Trophoblast cell (in vitro differentiated cells and primary cell): ENCODE measurements around the gene STX5.

Experiments used
- DNase-seq, 2 donors: peaks; one replicate each; pipeline ENCODE4 v3.0.0-alpha.2; 2016
- H2AFZ ChIP-seq: 2 replicates; pipeline ENCODE4 v1.6.1; 2013; ENCODE audit warnings: low read length, moderate library complexity, mild to moderate bottlenecking; ENCODE audit not compliant: insufficient read depth, poor library complexity
- H2AK5ac ChIP-seq: 2 replicates; pipeline ENCODE4 v1.6.1; 2013; ENCODE audit warnings: mild to moderate bottlenecking, low read length
- H2BK120ac ChIP-seq: 2 replicates; pipeline ENCODE4 v1.6.1; 2013; ENCODE audit warnings: low read length, mild to moderate bottlenecking, moderate library complexity; ENCODE audit not compliant: insufficient read depth, poor library complexity
- H2BK12ac ChIP-seq: 2 replicates; pipeline ENCODE4 v1.6.1; 2013; ENCODE audit warnings: mild to moderate bottlenecking, low read length, moderate library complexity
- H2BK5ac ChIP-seq: 2 replicates; pipeline ENCODE4 v1.6.1; 2013; ENCODE audit warnings: low read length, low read depth, moderate library complexity, mild to moderate bottlenecking; ENCODE audit not compliant: poor library complexity
- H3K14ac ChIP-seq: 2 replicates; pipeline ENCODE4 v1.6.1; 2013; ENCODE audit warnings: mild to moderate bottlenecking, low read length
- H3K18ac ChIP-seq: 2 replicates; pipeline ENCODE4 v1.6.1; 2013; ENCODE audit warnings: mild to moderate bottlenecking, low read length
- H3K23ac ChIP-seq: 2 replicates; pipeline ENCODE4 v1.6.1; 2013; ENCODE audit warnings: low read length
- H3K27ac ChIP-seq: 2 replicates; pipeline ENCODE4 v1.5.1; 2013; ENCODE audit warnings: low read depth, mild to moderate bottlenecking, inconsistent platforms, low read length, moderate library complexity
- H3K27me3 ChIP-seq: 2 replicates; pipeline ENCODE4 v1.6.1; 2013; ENCODE audit warnings: inconsistent platforms, mild to moderate bottlenecking, low read length, moderate library complexity; ENCODE audit not compliant: insufficient read depth
- H3K36me3 ChIP-seq, 2 experiments: 1 replicate in 1 of 2; 2 replicates in 1 of 2; pipeline ENCODE4 v1.6.1; 2013; ENCODE audit warnings: low read length in 2 of 2, mild to moderate bottlenecking in 2 of 2, moderate library complexity in 1 of 2; ENCODE audit not compliant: insufficient read depth in 2 of 2, control insufficient read depth in 1 of 2
- H3K4ac ChIP-seq: 2 replicates; pipeline ENCODE4 v1.6.1; 2013; ENCODE audit warnings: low read depth, mild to moderate bottlenecking, low read length, moderate library complexity
- H3K4me1 ChIP-seq, 2 experiments: 1 replicate in 1 of 2; 2 replicates in 1 of 2; pipeline ENCODE4 v1.6.1; 2013; ENCODE audit warnings: low read length in 2 of 2, mild to moderate bottlenecking in 2 of 2, moderate library complexity in 1 of 2; ENCODE audit not compliant: insufficient read depth in 2 of 2, control insufficient read depth in 1 of 2
- H3K4me2 ChIP-seq: 2 replicates; pipeline ENCODE4 v1.6.1; 2013; ENCODE audit warnings: inconsistent platforms, mild to moderate bottlenecking, low read length, moderate library complexity
- H3K4me3 ChIP-seq: 2 replicates; pipeline ENCODE4 v1.5.1; 2013; ENCODE audit warnings: mild to moderate bottlenecking, low read depth, low read length, inconsistent platforms
- H3K79me1 ChIP-seq: one replicate; pipeline ENCODE4 v1.6.1; 2013; ENCODE audit warnings: low read length
- H3K79me2 ChIP-seq: 2 replicates; pipeline ENCODE4 v1.6.1; 2013; ENCODE audit warnings: low read length, mild to moderate bottlenecking; ENCODE audit not compliant: control insufficient read depth, insufficient read depth, poor library complexity
- H3K9ac ChIP-seq: 2 replicates; pipeline ENCODE4 v1.6.1; 2013; ENCODE audit warnings: mild to moderate bottlenecking, low read length
- H3K9me3 ChIP-seq: 2 replicates; pipeline ENCODE4 v1.6.1; 2013; ENCODE audit warnings: low read depth, mild to moderate bottlenecking, control low read depth, inconsistent platforms, low read length; ENCODE audit not compliant: insufficient read depth
- H4K12ac ChIP-seq: 2 replicates; pipeline ENCODE4 v1.6.1; 2013; ENCODE audit warnings: low read depth, mild to moderate bottlenecking, low read length, moderate library complexity
- H4K8ac ChIP-seq: 2 replicates; pipeline ENCODE4 v1.6.1; 2013; ENCODE audit warnings: low read depth, mild to moderate bottlenecking, low read length, moderate library complexity
- H4K91ac ChIP-seq: one replicate; pipeline ENCODE4 v1.6.1; 2013; ENCODE audit warnings: low read depth, mild to moderate bottlenecking, low read length, moderate library complexity
- WGBS: extraction: QIAGEN DNeasy Blood & Tissue Kit; methylation state at CpG from one replicate; pipeline ENCODE4 v1.1.7; 2013; ENCODE audit warnings: missing lambda C conversion rate; ENCODE audit not compliant: insufficient read length, insufficient coverage; ENCODE audit errors: extremely low coverage; 5-methylcytosine and 5-hydroxymethylcytosine counted together

The STX5 gene

GRCh38 chr11:62775646-62776045, 56.2 kb downstream of the STX5 start:
- Histone ChIP-seq H3K23ac (no peak overlapping the region), H2AFZ (no peak overlapping the region), H3K4me3 (no peak overlapping the region), H2BK120ac (no peak overlapping the region), H3K9ac (no peak overlapping the region), H3K27ac (no peak overlapping the region), H4K91ac (no peak overlapping the region), H3K36me3 (peaks cover 41 to 42% of the 10 kb centered on the region in 2 experiments), H3K4me1 (peaks cover 2 to 4% of the 10 kb centered on the region in 2 experiments), H2AK5ac (no peak overlapping the region), H3K79me1 (peaks cover 9% of the 10 kb centered on the region), H3K14ac (no peak overlapping the region), H4K8ac (no peak overlapping the region), H3K9me3 (no peaks in the 10 kb centered on the region), H2BK5ac (no peak overlapping the region), H3K79me2 (no peaks in the 10 kb centered on the region), H3K18ac (no peak overlapping the region), H4K12ac (no peak overlapping the region), H3K27me3 (no peaks in the 10 kb centered on the region), H2BK12ac (no peak overlapping the region), H3K4me2 (no peak overlapping the region), H3K4ac (no peak overlapping the region)
- WGBS: no CpG with 5 or more reads among the region's 17 CpGs
- no peak for DNase-seq

GRCh38 chr11:62774407-62774806, 57.4 kb downstream of the STX5 start:
- Histone ChIP-seq H3K23ac (no peak overlapping the region), H3K4me1 (peaks cover 3 to 6% of the 10 kb centered on the region in 2 experiments), H3K9me3 (no peaks in the 10 kb centered on the region), H2BK120ac (no peak overlapping the region), H3K79me1 (peaks cover 11% of the 10 kb centered on the region), H3K4ac (no peak overlapping the region), H3K4me2 (no peak overlapping the region), H4K12ac (no peak overlapping the region), H3K18ac (no peak overlapping the region), H4K91ac (no peak overlapping the region), H2BK5ac (no peak overlapping the region), H3K4me3 (no peak overlapping the region), H3K27me3 (no peaks in the 10 kb centered on the region), H4K8ac (no peak overlapping the region), H2BK12ac (no peak overlapping the region), H3K9ac (no peak overlapping the region), H3K79me2 (no peaks in the 10 kb centered on the region), H2AFZ (no peak overlapping the region), H3K27ac (no peak overlapping the region), H3K36me3 (peaks cover 36 to 39% of the 10 kb centered on the region in 2 experiments), H3K14ac (no peak overlapping the region), H2AK5ac (no peak overlapping the region)
- WGBS: no CpG with 5 or more reads among the region's 6 CpGs
- no peak for DNase-seq

- Histone ChIP-seq H3K4me2 (peak within 1 kb of the TSS; percentile 66), H2BK12ac (no peak within 1 kb of the TSS), H3K79me1 (peaks cover 11% of the 10 kb centered on the region), H3K4ac (peak within 1 kb of the TSS; percentile 61), H3K14ac (peak within 1 kb of the TSS; percentile 96), H3K36me3 (peaks cover 15 to 23% of the 10 kb centered on the region in 2 experiments), H4K91ac (peak within 1 kb of the TSS; percentile 92), H2AFZ (peak within 1 kb of the TSS; percentile 89), H3K4me3 (peak within 1 kb of the TSS; percentile 84), H3K27ac (peak within 1 kb of the TSS; percentile 97), H2BK5ac (peak within 1 kb of the TSS; percentile 97), H3K23ac (no peak within 1 kb of the TSS), H3K9ac (peak within 1 kb of the TSS; percentile 72), H2AK5ac (peak within 1 kb of the TSS; percentile 49), H3K9me3 (no peaks in the 10 kb centered on the region), H3K18ac (peak within 1 kb of the TSS; percentile 97), H4K8ac (peak within 1 kb of the TSS; percentile 95), H2BK120ac (peak within 1 kb of the TSS; percentile 95), H3K27me3 (no peaks in the 10 kb centered on the region), H4K12ac (peak within 1 kb of the TSS; percentile 95), H3K79me2 (no peaks in the 10 kb centered on the region), H3K4me1 (peaks cover 3 to 6% of the 10 kb centered on the region in 2 experiments)
- peak; percentile 97 to 98 for DNase-seq
- no CpG with 5 or more reads among the region's 60 CpGs for WGBS
Observed at GRCh38 chr11:62771144-62772021, 60.5 kb downstream of the STX5 start, which contains the start of gene TAF6L. TSS of gene TAF6L (plus strand) at chr11:62771396. CDS start at chr11:62775784, 4,388 bp downstream.

GRCh38 chr11:62770778-62771143, 61.1 kb downstream of the STX5 start:
- Histone ChIP-seq H3K18ac (peak overlapping the region; percentile 67), H2BK5ac (peak overlapping the region; percentile 54), H3K9me3 (no peaks in the 10 kb centered on the region), H3K9ac (peak overlapping the region; percentile 6), H3K27me3 (no peaks in the 10 kb centered on the region), H3K4me1 (peaks cover 3 to 6% of the 10 kb centered on the region in 2 experiments), H3K79me2 (no peaks in the 10 kb centered on the region), H3K27ac (peak overlapping the region; percentile 41), H2BK120ac (peak overlapping the region; percentile 25), H4K8ac (peak overlapping the region; percentile 95), H3K79me1 (peaks cover 11% of the 10 kb centered on the region), H2AFZ (peak overlapping the region; percentile 80), H3K4me3 (peak overlapping the region; percentile 25), H3K4ac (peak overlapping the region; percentile 43), H2BK12ac (no peak overlapping the region), H4K91ac (peak overlapping the region; percentile 63), H2AK5ac (peak overlapping the region; percentile 49), H3K36me3 (peaks cover 13 to 22% of the 10 kb centered on the region in 2 experiments), H3K4me2 (peak overlapping the region; percentile 63), H4K12ac (peak overlapping the region; percentile 95), H3K23ac (no peak overlapping the region), H3K14ac (peak overlapping the region; percentile 66)
- no CpG with 5 or more reads among the region's 18 CpGs for WGBS
- DNase-seq: no peak
